AG09319 (cell line): ENCODE results near the gene FOXL3.

Source experiments
- DNase-seq: peaks from one replicate; pipeline ENCODE4 v3.0.0-alpha.2; 2010; ENCODE audit warnings: low read depth; ENCODE audit errors: extremely low read depth
- CTCF ChIP-seq: IDR thresholded peaks from 2 replicates; pipeline ENCODE4 v1.5.1; 2011; ENCODE audit warnings: low read depth, mild to moderate bottlenecking, inconsistent platforms, low read length, moderate library complexity

The FOXL3 gene

GRCh38 chr7:279821-280220, 10.1 kb upstream of the FOXL3 start:
- no peak for TF ChIP-seq CTCF
- no peak for DNase-seq

GRCh38 chr7:280461-280860, 9.5 kb upstream of the FOXL3 start:
- no peak for DNase-seq
- TF ChIP-seq CTCF = no peak

GRCh38 chr7:281637-282036, 8.3 kb upstream of the FOXL3 start:
- no peak for DNase-seq
- no peak for TF ChIP-seq CTCF

GRCh38 chr7:282621-283020, 7.3 kb upstream of the FOXL3 start:
- TF ChIP-seq CTCF = no peak
- no peak for DNase-seq

GRCh38 chr7:284762-285722, 4.9 kb upstream of the FOXL3 start:
- TF ChIP-seq CTCF = no peak
- DNase-seq = no peak

- TF ChIP-seq CTCF = no peak
- no peak for DNase-seq
These were observed 4.2 kb upstream of the FOXL3 start for GRCh38 chr7:285731-286130.

- TF ChIP-seq CTCF = no peak
- DNase-seq = no peak
These were observed 3.7 kb upstream of the FOXL3 start for GRCh38 chr7:286266-286665.
